Superior temporal gyrus (tissue), 1 donor: ENCODE data around the gene ABLIM1.
A peak's percentile ranks its signal among the peaks of the same experiment; 100 is the strongest.

ENCODE experiments used
- DNase-seq: peaks from one replicate; pipeline ENCODE4 v3.0.0-alpha.2; 2016; ENCODE audit errors: extremely low spot score

The ABLIM1 gene

DNA sequence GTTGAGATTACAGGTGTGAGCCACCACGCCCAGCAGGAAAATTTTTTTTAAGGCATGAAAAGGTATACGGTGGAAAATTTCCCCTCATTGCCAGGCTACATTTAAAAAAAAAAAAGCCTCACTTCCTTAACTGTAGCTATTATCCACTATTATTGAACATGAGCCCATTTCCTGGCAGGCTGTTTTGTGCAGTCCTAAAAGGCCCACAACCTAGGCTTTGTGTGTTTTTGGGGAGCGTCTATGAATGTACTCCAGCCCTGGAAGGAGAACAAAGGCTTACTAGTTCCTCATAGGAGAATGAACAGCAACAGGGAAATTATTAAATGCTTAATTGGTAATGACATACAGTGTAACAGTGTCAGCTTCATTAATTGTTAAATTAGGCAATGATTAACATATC, 111.0 kb downstream of the ABLIM1 start:
- DNase-seq, result no peak

DNA sequence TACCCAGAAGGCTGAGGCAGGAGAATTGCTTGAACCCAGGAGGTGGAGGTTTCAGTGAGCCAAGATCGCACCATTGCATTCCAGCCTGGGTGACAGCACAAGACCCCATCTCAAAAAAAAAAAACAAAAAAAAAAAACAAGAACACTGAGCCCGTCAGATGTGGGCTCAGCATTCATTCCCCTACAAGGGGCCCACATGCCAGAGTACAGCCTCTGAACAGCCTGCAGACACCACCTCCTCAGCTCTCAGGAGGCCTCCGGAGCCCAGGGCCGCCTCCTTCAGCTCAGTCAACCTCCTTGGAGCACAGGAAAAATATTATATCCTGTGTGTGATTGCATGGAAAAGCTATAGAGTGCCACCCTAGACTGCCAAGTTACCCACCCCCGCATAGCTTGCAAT, 112.3 kb downstream of the ABLIM1 start:
- DNase-seq, result no peak

- DNase-seq, result no peak
These were observed 113.0 kb downstream of the ABLIM1 start for GRCh38 chr10:114545071-114545470.

DNA sequence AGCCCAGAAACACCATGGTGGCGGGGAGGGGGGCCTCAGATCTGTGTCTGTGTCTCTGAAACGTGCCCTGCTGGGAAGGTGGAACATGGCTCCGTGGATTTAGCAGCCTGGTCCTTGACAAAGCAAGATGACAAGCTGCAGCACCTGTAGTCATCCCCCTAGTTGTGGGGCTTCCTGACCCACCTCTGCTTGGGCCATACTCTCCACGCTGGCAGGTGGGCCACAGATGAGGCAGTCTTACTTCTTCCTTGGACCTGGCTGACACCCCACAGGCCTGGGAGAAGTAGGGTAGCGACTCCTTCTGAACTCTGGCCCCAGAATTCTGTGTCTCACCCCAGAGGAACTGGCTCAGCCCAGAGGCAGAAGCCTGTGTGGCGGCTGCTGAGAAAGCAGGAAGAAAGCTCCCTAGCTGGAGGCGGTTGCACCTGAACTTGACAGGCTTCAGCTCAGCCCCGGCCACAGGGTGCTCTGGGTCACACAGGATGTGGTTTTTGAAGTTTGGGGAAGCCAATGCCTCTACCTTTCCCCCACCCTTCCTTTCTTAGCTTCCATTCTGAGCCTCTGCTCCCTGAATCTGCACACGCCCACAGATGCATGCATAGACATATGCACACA, 113.9 kb downstream of the ABLIM1 start:
- DNase-seq, result no peak

GRCh38 chr10:114543456-114543855, 114.6 kb downstream of the ABLIM1 start:
- DNase-seq, result no peak

DNA sequence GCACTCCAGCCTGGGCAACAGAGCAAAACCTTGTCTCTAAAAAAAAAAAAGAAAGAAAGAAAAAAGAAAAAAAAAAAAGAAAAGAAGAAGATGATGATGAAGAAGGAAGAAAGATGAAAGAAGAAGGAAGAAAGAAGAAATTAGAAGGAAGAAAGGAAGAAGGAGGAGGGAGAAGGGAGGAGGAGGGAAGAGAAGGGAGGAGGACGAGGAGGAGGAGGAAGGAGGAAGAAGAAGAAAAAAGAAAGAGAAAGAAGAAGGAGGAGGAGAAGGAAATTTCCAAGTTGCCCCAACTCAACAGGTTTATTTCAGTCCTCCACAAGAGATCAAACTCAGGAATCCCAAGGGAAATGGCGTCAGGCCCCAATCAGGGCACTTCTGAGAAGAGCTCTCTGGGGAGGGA, 115.7 kb downstream of the ABLIM1 start:
- DNase-seq, result no peak

- DNase-seq, result no peak
These were observed 116.3 kb downstream of the ABLIM1 start for GRCh38 chr10:114541797-114542160.

DNA sequence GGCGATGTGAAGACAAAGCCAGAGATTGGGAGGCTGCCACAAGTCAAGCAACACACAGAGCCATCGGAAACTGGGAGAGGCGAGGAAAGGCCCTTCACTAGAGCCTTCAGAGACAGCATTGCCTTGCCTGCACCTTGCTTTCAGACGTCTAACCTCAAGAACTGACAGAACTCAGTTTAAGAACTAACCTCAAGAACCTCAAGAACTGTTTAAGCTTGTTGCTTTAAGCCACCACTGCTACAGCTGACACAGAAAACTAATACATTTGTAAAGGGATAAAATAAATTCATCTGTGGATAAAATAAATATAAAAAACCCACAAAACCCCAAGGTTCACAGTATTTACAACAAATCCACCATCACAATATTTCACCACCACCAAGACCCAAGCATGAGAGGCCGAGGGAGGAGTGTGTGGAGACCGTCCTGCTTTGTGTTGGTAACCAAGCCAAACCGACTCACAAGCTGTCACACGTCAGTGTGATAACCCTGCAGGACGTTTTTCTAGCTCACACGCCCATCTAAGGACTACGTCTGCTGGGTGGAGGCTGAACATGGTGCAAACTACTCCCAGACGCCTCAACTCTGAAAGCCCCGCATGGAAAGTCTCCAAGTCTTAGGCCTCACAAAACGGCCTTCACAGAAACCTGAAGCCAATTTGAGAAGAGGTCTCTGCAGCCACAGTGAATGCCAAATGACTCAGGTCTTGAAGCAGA, 116.8 kb downstream of the ABLIM1 start:
- no peak for DNase-seq

DNA sequence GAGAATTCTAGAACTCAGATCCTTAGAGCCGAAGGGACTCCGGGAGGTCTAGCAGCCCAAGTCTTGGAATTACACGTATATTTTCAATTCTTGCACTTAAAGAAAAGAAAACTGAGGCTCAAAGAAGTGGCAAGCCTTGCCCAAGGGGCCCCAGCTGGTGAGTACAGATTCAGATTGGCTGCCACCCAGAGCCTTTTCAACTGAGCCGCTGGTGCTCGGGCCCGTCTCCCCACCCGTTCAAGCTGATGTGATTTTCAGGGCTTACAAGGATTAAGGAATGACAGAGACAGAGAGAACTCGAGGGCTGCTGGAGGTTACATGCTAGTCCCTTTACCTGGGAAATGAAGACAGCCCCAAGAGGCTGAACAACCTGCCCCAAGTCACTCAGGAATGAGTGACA, 117.8 kb downstream of the ABLIM1 start:
- DNase-seq, result no peak

GRCh38 chr10:114539623-114540022, 118.5 kb downstream of the ABLIM1 start:
- no peak for DNase-seq

- DNase-seq, result no peak
These were observed 119.7 kb downstream of the ABLIM1 start for GRCh38 chr10:114538181-114538906.

DNA sequence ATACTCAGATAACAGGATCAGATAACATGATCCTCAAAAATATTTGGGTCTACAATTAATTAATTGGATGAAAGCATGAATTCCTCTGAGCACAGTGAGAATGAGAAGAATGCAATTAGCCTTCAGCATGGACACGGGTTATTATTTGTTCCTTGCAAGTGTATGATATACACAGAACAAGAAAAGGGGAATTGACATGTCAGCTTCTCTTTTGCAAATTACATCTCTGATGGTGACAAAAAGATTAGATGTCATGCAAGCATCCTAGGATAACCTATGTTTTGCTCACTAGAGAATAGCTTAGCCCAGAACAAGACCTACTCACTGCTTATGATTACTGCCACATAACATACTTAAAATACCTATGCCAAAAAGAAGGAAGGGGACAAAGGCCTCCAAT, 120.3 kb downstream of the ABLIM1 start:
- no peak for DNase-seq

DNA sequence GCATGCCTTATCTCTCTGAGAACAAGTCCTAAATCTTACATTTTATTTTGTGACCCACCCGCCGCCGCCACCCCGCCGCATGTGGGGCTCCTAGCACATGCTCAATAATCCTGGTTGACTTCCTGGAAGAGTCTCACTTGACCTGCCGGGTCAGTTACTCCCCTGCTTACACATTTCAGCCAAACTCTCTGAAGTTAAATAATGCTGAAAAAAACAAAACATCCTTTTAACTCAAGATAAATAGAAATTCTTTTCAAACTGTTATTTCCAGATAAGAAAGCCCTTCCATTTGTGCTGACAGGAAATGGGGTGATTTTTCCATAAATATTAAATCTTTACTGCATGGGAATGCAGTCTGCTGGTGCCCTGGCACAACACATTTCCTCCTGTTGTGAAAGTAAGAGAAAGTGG, 123.5 kb downstream of the ABLIM1 start:
- DNase-seq, result no peak

DNA sequence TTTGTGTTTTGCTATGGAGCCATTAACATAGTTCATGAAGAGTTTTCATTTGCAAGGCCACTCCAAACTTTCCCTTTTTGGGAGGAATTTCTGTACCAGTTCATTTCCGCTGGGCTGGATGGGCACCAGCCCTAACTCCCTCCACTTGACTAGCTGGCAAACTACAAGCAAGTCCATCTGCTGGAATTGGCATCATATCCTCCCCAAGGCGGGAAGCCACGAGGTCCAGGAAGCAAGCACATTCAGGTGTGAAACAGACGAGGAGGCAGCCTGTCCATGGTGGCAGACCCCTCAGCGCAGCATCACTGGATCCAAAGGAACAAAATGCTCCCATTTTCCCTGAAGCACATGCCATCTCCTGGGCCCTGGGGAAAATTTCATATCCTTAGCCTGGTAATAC, 125.8 kb downstream of the ABLIM1 start:
- no peak for DNase-seq

DNA sequence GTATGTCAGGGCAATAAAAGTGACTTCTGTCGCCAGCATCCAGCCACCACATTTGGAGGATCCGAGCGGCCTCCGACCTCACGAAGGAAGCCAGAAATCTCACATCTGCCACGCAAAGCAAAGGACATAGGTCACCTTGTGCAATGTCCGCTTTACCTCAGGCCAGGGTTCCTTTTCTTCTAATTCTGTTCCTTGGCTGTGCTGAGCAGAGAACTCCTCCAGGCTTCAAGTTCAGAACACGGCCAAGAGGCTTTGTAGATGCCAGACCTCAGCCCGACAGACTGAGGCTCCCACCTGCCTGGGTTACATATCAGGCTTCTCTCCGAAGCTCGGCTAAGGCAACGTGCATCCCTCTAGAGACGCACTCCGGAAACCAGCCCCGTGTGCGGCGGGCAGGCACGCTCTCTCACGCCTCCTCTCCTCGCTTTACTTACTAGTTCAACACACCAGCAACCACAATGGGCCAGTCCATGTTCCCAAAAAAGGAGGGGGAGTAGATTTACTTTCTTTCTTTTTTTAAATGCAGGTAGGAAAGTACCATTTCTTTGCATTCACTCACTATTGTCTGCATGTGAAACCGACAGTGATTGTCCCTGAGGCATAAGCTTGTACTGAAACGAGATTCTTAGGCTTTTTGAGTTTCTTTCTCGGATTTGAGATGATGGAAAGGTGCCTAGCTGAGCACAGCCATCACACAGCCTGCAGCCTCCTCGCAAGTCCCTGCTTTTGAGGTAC, 131.4 kb downstream of the ABLIM1 start:
- DNase-seq, result peak; percentile 44

DNA sequence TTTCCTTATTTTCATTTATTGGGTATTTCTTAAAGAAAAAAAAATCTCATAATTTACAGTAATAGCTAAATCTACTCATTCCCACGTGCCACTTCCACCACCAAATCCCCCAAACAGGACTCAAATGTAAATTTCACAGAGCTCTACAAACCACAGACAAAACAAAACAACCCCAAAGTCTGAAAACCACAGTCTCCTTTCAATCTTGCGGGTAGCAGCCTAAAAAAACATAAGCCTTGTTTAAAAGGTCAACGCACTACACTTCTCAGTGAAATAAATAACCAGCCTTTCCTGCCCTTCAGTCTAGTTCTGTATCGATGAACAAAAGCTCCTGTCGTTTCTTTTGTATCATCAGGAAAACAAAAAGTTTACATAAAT, 132.0 kb downstream of the ABLIM1 start:
- no peak for DNase-seq

- DNase-seq, result no peak
These were observed 132.6 kb downstream of the ABLIM1 start for GRCh38 chr10:114525368-114525949.

DNA sequence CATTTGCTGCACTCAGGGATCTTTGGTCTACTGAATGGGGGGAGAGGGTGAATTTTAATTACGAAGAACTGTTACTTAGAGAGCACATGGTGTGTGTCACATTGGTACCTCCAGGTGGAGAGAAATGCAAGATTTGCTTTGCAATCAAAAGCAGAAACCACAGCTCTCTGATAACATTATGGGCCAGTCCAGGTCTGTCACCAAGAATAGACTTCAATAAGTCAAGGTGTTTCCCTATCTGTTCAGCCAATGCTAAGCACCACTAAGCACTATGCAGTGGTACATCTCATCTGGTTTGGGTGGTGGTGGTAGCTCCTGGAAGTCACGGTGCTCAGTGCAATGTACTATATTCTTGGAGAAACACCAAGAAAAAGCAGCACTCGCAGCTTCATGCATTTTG, 134.2 kb downstream of the ABLIM1 start:
- DNase-seq, result no peak

DNA sequence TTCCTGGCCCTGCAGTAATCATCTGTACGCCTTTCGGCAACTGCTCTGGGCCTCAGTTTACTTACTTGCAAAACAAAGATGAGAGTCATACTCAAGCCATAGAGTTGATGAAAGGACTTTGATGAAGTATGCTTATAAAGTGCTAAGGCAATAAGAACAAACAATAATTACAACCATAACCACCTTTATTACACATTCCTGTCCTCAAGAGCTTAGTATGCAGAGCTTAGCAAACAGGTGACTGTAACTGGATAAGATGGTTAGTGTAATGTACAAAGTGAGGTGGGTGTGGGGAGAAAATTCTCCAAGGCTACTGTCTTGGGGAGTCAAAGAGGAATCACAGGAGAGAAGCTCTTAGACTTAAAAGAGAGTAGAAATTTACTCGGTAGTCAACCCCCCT, 136.8 kb downstream of the ABLIM1 start:
- DNase-seq, result no peak

GRCh38 chr10:114520453-114520852, 137.6 kb downstream of the ABLIM1 start:
- DNase-seq, result no peak

GRCh38 chr10:114519756-114520293, 138.2 kb downstream of the ABLIM1 start:
- no peak for DNase-seq

DNA sequence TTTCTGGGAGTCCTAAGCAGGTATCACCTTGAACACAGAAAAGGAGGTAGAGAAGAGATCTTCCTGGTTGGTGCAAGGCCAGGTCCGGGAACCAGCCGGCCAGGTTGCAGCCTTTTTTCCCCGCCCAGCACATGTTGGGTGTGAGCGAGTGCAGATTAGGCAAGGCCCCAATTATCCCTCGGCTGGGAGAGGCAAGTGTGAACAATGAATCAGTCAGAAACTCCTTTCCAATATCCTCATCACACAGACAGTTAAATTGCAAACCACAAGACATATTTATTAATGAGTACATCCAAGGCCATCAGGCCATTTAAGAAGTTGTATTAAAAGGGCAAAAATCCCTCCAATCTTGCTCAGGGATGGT, 138.8 kb downstream of the ABLIM1 start:
- no peak for DNase-seq
